Neural progenitor cell (in vitro differentiated cells): ENCODE results near the gene ATP11C. TPM values are rescaled to one million over a fixed set of nuclear protein-coding genes. Genes with fewer than 3 reads are reported as not detected.

Experiments used
- DNase-seq: peaks from one replicate; pipeline ENCODE4 v3.0.0-alpha.2; 2016; ENCODE audit warnings: low spot score
- H2AFZ ChIP-seq: fragments of 200-600 bp; sonication (generic); replicated peaks from 2 replicates; pipeline ENCODE4 v1.6.1; 2016; ENCODE audit warnings: antibody characterized with exemption
- H3F3A ChIP-seq: fragments of 200-600 bp; sonication (generic); 2 replicates; pipeline ENCODE4 v1.6.1; 2016; ENCODE audit warnings: antibody characterized with exemption, low read depth
- H3K27ac ChIP-seq: fragments of 200-600 bp; sonication (generic); 2 replicates; pipeline ENCODE4 v1.5.1; 2016; ENCODE audit warnings: mild to moderate bottlenecking
- H3K27me3 ChIP-seq: fragments of 200-600 bp; sonication (generic); 2 replicates; pipeline ENCODE4 v1.6.1; 2016; ENCODE audit warnings: mild to moderate bottlenecking, moderate library complexity
- H3K36me3 ChIP-seq: fragments of 200-600 bp; sonication (generic); 2 replicates; pipeline ENCODE4 v1.5.1; 2016
- H3K4me1 ChIP-seq: fragments of 200-600 bp; sonication (generic); 2 replicates; pipeline ENCODE4 v1.6.1; 2016; ENCODE audit warnings: mixed run types
- H3K4me2 ChIP-seq: fragments of 200-600 bp; sonication (generic); 2 replicates; pipeline ENCODE4 v1.6.1; 2016
- H3K4me3 ChIP-seq: fragments of 200-600 bp; sonication (generic); 2 replicates; pipeline ENCODE4 v1.5.1; 2016
- H3K79me2 ChIP-seq: fragments of 200-600 bp; sonication (generic); 2 replicates; pipeline ENCODE4 v1.6.1; 2016; ENCODE audit warnings: low read depth
- H3K9ac ChIP-seq: fragments of 200-600 bp; sonication (generic); 2 replicates; pipeline ENCODE4 v1.6.1; 2016
- H3K9me3 ChIP-seq: fragments of 200-600 bp; sonication (generic); 2 replicates; pipeline ENCODE4 v1.5.1; 2016; ENCODE audit warnings: low read depth
- H4K20me1 ChIP-seq: fragments of 200-600 bp; sonication (generic); 2 replicates; pipeline ENCODE4 v1.6.1; 2016; ENCODE audit warnings: low read depth
- H3K27ac Mint-ChIP-seq: 3 replicates; pipeline ENCODE4 v1.8.0; 2021; ENCODE audit warnings: mixed read lengths
- H3K27me3 Mint-ChIP-seq: 2 replicates; pipeline ENCODE4 v1.8.0; 2022; ENCODE audit warnings: low read depth, mild to moderate bottlenecking, inconsistent platforms, moderate library complexity, mixed read lengths; ENCODE audit not compliant: insufficient read depth
- H3K36me3 Mint-ChIP-seq: 3 replicates; pipeline ENCODE4 v1.8.0; 2021; ENCODE audit warnings: mixed read lengths
- H3K4me1 Mint-ChIP-seq: 3 replicates; pipeline ENCODE4 v1.8.0; 2021; ENCODE audit warnings: mixed read lengths
- H3K4me3 Mint-ChIP-seq: 3 replicates; pipeline ENCODE4 v1.8.0; 2021; ENCODE audit warnings: mild to moderate bottlenecking, moderate library complexity, mixed read lengths
- H3K9me3 Mint-ChIP-seq: 3 replicates; pipeline ENCODE4 v1.8.0; 2020; ENCODE audit warnings: mixed read lengths
- CTCF ChIP-seq: fragments of 200-600 bp; sonication (generic); IDR thresholded peaks from 2 replicates; pipeline ENCODE4 v1.5.1; 2017; ENCODE audit warnings: antibody characterized with exemption, mild to moderate bottlenecking
- EZH2 ChIP-seq: fragments of 200-600 bp; sonication (generic); IDR thresholded peaks from 2 replicates; pipeline ENCODE4 v1.6.1; 2017; ENCODE audit warnings: antibody characterized with exemption, mild to moderate bottlenecking, moderate library complexity
- EZH2phosphoT487 ChIP-seq: fragments of 200-600 bp; sonication (generic); IDR thresholded peaks from 2 replicates; pipeline ENCODE4 v1.6.1; 2017; ENCODE audit warnings: antibody characterized with exemption
- total RNA-seq: library from RNA; depleted of rRNA; stranded (reverse); fragments of >200 nt; gene quantifications from 2 replicates; pipeline ENCODE4 v1.2.3, GENCODE V29; 2015; ENCODE audit warnings: low replicate concordance

The ATP11C gene
- total RNA-seq, 1 donor from 2014 or later, result 68.0 TPM

GRCh38 chrX:139825618-139826017 is 107.2 kb downstream of the ATP11C start:
- Histone ChIP-seq H3K27me3 (no peaks in the 10 kb centered on the region), H3K36me3 (no peaks in the 10 kb centered on the region), H4K20me1 (no peaks in the 10 kb centered on the region), H3K4me1 (peaks cover 38% of the 10 kb centered on the region), H3F3A (no peaks in the 10 kb centered on the region), H3K9ac (no peak overlapping the region), H3K4me3 (no peak overlapping the region), H3K79me2 (peaks cover 6% of the 10 kb centered on the region), H3K9me3 (no peaks in the 10 kb centered on the region), H2AFZ (no peak overlapping the region), H3K27ac (no peak overlapping the region), H3K4me2 (no peak overlapping the region)
- Mint-ChIP-seq H3K27me3 (no peaks in the 10 kb centered on the region), H3K36me3 (peaks cover 9% of the 10 kb centered on the region), H3K4me3 (no peak overlapping the region), H3K27ac (no peak overlapping the region), H3K9me3 (no peaks in the 10 kb centered on the region), H3K4me1 (peaks cover 32% of the 10 kb centered on the region)
- no peak for DNase-seq
- TF ChIP-seq EZH2phosphoT487 (no peak), CTCF (no peak), EZH2 (no peak)

- Histone ChIP-seq H2AFZ (no peak overlapping the region), H4K20me1 (no peaks in the 10 kb centered on the region), H3F3A (no peaks in the 10 kb centered on the region), H3K4me1 (peaks cover 22% of the 10 kb centered on the region), H3K9me3 (no peaks in the 10 kb centered on the region), H3K79me2 (no peaks in the 10 kb centered on the region), H3K4me3 (no peak overlapping the region), H3K4me2 (no peak overlapping the region), H3K36me3 (no peaks in the 10 kb centered on the region), H3K27me3 (no peaks in the 10 kb centered on the region), H3K9ac (no peak overlapping the region), H3K27ac (no peak overlapping the region)
- Mint-ChIP-seq H3K36me3 (peaks cover 9% of the 10 kb centered on the region), H3K4me3 (no peak overlapping the region), H3K27me3 (no peaks in the 10 kb centered on the region), H3K9me3 (no peaks in the 10 kb centered on the region), H3K4me1 (peaks cover 19% of the 10 kb centered on the region), H3K27ac (no peak overlapping the region)
- no peak for DNase-seq
- TF ChIP-seq CTCF, result no peak
- no peak for TF ChIP-seq EZH2
- TF ChIP-seq EZH2phosphoT487, result no peak
Observed at GRCh38 chrX:139823806-139824205, 109.0 kb downstream of the ATP11C start.

GRCh38 chrX:139820358-139820984 is 112.4 kb downstream of the ATP11C start:
- Mint-ChIP-seq H3K27me3 (no peaks in the 10 kb centered on the region), H3K27ac (no peak overlapping the region), H3K4me3 (no peak overlapping the region), H3K4me1 (no peaks in the 10 kb centered on the region), H3K36me3 (peaks cover 13% of the 10 kb centered on the region), H3K9me3 (no peaks in the 10 kb centered on the region)
- DNase-seq, result no peak
- no peaks in the 10 kb centered on the region for H3K79me2 ChIP-seq
- no peak overlapping the region for H3K4me2 ChIP-seq
- H3K27ac ChIP-seq, result no peak overlapping the region
- H4K20me1 ChIP-seq, result no peaks in the 10 kb centered on the region
- no peaks in the 10 kb centered on the region for H3F3A ChIP-seq
- H3K4me3 ChIP-seq, result no peak overlapping the region
- H3K27me3 ChIP-seq, result no peaks in the 10 kb centered on the region
- no peaks in the 10 kb centered on the region for H3K9me3 ChIP-seq
- no peak overlapping the region for H2AFZ ChIP-seq
- TF ChIP-seq EZH2phosphoT487, result no peak
- TF ChIP-seq EZH2, result no peak
- no peak for TF ChIP-seq CTCF
- H3K4me1 ChIP-seq, result no peaks in the 10 kb centered on the region
- H3K9ac ChIP-seq, result no peak overlapping the region
- H3K36me3 ChIP-seq, result no peaks in the 10 kb centered on the region
